GM12878 (cell line): Measurements from ENCODE around the gene BCO1.

Experiments used
- ATF7 ChIP-seq: fragments of 450-650 bp; IDR thresholded peaks from 2 replicates; pipeline ENCODE4 v1.6.1; 2016; ENCODE audit warnings: low read depth, mild to moderate bottlenecking
- BHLHE40 ChIP-seq, 2 experiments: fragments of 450-650 bp in 1 of 2; IDR thresholded peaks; 2 replicates each; pipeline ENCODE4 v1.6.1; 2011 to 2017; ENCODE audit warnings: low read depth in 2 of 2, borderline replicate concordance in 1 of 2, improper control_type of control experiment in 1 of 2, low read length in 1 of 2, mild to moderate bottlenecking in 1 of 2
- ESRRA ChIP-seq: IDR thresholded peaks from 2 replicates; pipeline ENCODE4 v1.6.1; 2012; ENCODE audit warnings: mild to moderate bottlenecking, low read length, improper control_type of control experiment
- ETV6 ChIP-seq, 2 experiments: fragments of 450-650 bp in 1 of 2; IDR thresholded peaks in 1 of 2; conservative IDR thresholded peaks in 1 of 2; 2 replicates each; pipeline ENCODE4 v1.6.1; 2014; ENCODE audit warnings: antibody characterized with exemption in 1 of 2, borderline replicate concordance in 1 of 2, low read depth in 1 of 2, mild to moderate bottlenecking in 1 of 2, moderate library complexity in 1 of 2
- HCFC1 ChIP-seq: fragments of 150-350 bp; IDR thresholded peaks from 2 replicates; pipeline ENCODE4 v1.6.1; 2014; ENCODE audit warnings: low read length
- TCF12 ChIP-seq: IDR thresholded peaks from 2 replicates; pipeline ENCODE4 v1.6.1; 2011; ENCODE audit warnings: low read depth, mild to moderate bottlenecking, low read length
- TF ChIP-seq, protein P1 (sequence below): IDR thresholded peaks from 2 replicates; pipeline ENCODE4 v1.6.1; 2012; ENCODE audit warnings: improper control_type of control experiment, low read depth, low read length; ENCODE audit not compliant: insufficient replicate concordance

GRCh38 chr16:81275064-81275532 lies 36.6 kb downstream of the BCO1 start:
- no peak for TF ChIP-seq ETV6 (conservative IDR thresholded peaks at IDR 0.05 in 1 of 2, IDR thresholded peaks at IDR 0.05 in 1 of 2; ENCODE audit: borderline replicate concordance in 1 of 2, low read depth in 1 of 2)
- TF ChIP-seq HCFC1: no peak
- TF ChIP-seq, protein P1, sequence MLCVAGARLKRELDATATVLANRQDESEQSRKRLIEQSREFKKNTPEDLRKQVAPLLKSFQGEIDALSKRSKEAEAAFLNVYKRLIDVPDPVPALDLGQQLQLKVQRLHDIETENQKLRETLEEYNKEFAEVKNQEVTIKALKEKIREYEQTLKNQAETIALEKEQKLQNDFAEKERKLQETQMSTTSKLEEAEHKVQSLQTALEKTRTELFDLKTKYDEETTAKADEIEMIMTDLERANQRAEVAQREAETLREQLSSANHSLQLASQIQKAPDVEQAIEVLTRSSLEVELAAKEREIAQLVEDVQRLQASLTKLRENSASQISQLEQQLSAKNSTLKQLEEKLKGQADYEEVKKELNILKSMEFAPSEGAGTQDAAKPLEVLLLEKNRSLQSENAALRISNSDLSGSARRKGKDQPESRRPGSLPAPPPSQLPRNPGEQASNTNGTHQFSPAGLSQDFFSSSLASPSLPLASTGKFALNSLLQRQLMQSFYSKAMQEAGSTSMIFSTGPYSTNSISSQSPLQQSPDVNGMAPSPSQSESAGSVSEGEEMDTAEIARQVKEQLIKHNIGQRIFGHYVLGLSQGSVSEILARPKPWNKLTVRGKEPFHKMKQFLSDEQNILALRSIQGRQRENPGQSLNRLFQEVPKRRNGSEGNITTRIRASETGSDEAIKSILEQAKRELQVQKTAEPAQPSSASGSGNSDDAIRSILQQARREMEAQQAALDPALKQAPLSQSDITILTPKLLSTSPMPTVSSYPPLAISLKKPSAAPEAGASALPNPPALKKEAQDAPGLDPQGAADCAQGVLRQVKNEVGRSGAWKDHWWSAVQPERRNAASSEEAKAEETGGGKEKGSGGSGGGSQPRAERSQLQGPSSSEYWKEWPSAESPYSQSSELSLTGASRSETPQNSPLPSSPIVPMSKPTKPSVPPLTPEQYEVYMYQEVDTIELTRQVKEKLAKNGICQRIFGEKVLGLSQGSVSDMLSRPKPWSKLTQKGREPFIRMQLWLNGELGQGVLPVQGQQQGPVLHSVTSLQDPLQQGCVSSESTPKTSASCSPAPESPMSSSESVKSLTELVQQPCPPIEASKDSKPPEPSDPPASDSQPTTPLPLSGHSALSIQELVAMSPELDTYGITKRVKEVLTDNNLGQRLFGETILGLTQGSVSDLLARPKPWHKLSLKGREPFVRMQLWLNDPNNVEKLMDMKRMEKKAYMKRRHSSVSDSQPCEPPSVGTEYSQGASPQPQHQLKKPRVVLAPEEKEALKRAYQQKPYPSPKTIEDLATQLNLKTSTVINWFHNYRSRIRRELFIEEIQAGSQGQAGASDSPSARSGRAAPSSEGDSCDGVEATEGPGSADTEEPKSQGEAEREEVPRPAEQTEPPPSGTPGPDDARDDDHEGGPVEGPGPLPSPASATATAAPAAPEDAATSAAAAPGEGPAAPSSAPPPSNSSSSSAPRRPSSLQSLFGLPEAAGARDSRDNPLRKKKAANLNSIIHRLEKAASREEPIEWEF: no peak
- TF ChIP-seq BHLHE40 (IDR thresholded peaks at IDR 0.05; ENCODE audit: borderline replicate concordance in 1 of 2, low read depth in 2 of 2, low read length in 1 of 2): no peak
- no peak for TF ChIP-seq ESRRA
- TF ChIP-seq ATF7: no peak
- no peak for TF ChIP-seq TCF12
